H1 (cell line): Measurements from ENCODE around the gene TNKS2. TPM values are rescaled to one million over a fixed set of nuclear protein-coding genes. Genes with fewer than 3 reads are reported as not detected.

Experiments
- ATF3 ChIP-seq: IDR thresholded peaks from 2 replicates; pipeline ENCODE4 v1.6.1; 2011; ENCODE audit warnings: low read depth, mild to moderate bottlenecking, low read length; ENCODE audit not compliant: insufficient read depth
- HDAC2 ChIP-seq, 2 experiments: fragments of 300-600 bp in 1 of 2; sonication (generic) in 1 of 2; IDR thresholded peaks; 2 replicates each; pipeline ENCODE4 v1.6.1; 2011 to 2012; ENCODE audit warnings: low read depth in 2 of 2, low read length in 2 of 2, mild to moderate bottlenecking in 2 of 2, moderate library complexity in 2 of 2, borderline replicate concordance in 1 of 2, inconsistent platforms in 1 of 2
- JUND ChIP-seq: IDR thresholded peaks from 2 replicates; pipeline ENCODE4 v1.6.1; 2011; ENCODE audit warnings: mild to moderate bottlenecking, improper control_type of control experiment, low read length
- SP4 ChIP-seq: IDR thresholded peaks from 2 replicates; pipeline ENCODE4 v1.6.1; 2012; ENCODE audit warnings: low read length, inconsistent platforms
- polyA plus RNA-seq, 7 experiments: library from polyadenylated mRNA; depleted of rRNA in 3 of 7; stranded (reverse) in 5 of 7; unstranded in 2 of 7; fragments of >200 nt in 5 of 7; fragments of 200-250 nt in 2 of 7; gene quantifications; 1 replicate in 5 of 7; 2 replicates in 1 of 7; 4 replicates in 1 of 7; pipeline versions ENCODE4 v1.2.1 to v1.2.3, GENCODE V29; 2011 to 2013; ENCODE audit warnings: missing spikeins in 2 of 7, mixed read lengths in 2 of 7
- total RNA-seq: library from RNA; stranded (reverse); fragmentation: NEBNext Ultra II Directional; extraction: Animal tissue kit (Norgen Biotek cat#: 25700); gene quantifications from 2 replicates; pipeline ENCODE4 v1.2.1, GENCODE V29; 2021
- TF ChIP-seq, protein P1 (sequence below): fragments of 300-600 bp; sonication (generic); IDR thresholded peaks from 2 replicates; pipeline ENCODE4 v1.7.1; 2012; ENCODE audit warnings: low read length, moderate library complexity, mild to moderate bottlenecking, inconsistent platforms; ENCODE audit not compliant: insufficient replicate concordance

Gene TNKS2
- total and polyA plus RNA-seq, 2 of the 8 experiments (the other 6 are each of a cell fraction or from before 2014, with no cell fraction given), result 23.3 to 73.6 TPM

DNA sequence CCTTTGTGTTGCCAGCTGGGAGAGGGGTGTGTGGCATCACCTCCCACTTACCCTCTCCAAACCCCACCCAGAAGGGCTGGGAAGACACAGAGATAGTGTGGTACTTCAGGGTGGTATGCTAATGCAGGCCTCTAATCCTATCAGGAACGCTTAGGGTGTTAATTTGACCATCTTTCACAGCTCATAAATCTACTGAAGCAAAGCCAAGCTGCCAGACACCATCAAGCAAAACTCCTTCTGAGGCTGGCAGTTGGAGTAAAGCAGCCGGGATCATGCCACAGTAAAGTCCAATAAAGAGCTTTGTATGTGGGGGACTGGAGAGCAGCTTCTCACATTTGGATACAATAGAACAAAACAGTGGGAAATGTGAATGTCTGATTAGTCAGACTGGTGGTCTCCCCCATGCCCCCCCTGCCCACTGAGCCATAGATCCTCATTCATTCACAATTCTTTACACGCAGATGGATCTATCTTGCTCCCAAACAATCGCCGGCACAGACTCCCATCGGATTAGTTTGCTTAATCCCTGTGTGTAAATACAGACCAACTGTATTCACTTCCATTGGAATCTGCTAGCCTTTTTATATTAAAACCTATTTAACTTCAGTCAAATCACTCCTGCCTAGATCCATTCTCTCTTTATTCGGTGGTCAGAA is 81.4 kb downstream of the TNKS2 start (continued):
- TF ChIP-seq, protein P1, sequence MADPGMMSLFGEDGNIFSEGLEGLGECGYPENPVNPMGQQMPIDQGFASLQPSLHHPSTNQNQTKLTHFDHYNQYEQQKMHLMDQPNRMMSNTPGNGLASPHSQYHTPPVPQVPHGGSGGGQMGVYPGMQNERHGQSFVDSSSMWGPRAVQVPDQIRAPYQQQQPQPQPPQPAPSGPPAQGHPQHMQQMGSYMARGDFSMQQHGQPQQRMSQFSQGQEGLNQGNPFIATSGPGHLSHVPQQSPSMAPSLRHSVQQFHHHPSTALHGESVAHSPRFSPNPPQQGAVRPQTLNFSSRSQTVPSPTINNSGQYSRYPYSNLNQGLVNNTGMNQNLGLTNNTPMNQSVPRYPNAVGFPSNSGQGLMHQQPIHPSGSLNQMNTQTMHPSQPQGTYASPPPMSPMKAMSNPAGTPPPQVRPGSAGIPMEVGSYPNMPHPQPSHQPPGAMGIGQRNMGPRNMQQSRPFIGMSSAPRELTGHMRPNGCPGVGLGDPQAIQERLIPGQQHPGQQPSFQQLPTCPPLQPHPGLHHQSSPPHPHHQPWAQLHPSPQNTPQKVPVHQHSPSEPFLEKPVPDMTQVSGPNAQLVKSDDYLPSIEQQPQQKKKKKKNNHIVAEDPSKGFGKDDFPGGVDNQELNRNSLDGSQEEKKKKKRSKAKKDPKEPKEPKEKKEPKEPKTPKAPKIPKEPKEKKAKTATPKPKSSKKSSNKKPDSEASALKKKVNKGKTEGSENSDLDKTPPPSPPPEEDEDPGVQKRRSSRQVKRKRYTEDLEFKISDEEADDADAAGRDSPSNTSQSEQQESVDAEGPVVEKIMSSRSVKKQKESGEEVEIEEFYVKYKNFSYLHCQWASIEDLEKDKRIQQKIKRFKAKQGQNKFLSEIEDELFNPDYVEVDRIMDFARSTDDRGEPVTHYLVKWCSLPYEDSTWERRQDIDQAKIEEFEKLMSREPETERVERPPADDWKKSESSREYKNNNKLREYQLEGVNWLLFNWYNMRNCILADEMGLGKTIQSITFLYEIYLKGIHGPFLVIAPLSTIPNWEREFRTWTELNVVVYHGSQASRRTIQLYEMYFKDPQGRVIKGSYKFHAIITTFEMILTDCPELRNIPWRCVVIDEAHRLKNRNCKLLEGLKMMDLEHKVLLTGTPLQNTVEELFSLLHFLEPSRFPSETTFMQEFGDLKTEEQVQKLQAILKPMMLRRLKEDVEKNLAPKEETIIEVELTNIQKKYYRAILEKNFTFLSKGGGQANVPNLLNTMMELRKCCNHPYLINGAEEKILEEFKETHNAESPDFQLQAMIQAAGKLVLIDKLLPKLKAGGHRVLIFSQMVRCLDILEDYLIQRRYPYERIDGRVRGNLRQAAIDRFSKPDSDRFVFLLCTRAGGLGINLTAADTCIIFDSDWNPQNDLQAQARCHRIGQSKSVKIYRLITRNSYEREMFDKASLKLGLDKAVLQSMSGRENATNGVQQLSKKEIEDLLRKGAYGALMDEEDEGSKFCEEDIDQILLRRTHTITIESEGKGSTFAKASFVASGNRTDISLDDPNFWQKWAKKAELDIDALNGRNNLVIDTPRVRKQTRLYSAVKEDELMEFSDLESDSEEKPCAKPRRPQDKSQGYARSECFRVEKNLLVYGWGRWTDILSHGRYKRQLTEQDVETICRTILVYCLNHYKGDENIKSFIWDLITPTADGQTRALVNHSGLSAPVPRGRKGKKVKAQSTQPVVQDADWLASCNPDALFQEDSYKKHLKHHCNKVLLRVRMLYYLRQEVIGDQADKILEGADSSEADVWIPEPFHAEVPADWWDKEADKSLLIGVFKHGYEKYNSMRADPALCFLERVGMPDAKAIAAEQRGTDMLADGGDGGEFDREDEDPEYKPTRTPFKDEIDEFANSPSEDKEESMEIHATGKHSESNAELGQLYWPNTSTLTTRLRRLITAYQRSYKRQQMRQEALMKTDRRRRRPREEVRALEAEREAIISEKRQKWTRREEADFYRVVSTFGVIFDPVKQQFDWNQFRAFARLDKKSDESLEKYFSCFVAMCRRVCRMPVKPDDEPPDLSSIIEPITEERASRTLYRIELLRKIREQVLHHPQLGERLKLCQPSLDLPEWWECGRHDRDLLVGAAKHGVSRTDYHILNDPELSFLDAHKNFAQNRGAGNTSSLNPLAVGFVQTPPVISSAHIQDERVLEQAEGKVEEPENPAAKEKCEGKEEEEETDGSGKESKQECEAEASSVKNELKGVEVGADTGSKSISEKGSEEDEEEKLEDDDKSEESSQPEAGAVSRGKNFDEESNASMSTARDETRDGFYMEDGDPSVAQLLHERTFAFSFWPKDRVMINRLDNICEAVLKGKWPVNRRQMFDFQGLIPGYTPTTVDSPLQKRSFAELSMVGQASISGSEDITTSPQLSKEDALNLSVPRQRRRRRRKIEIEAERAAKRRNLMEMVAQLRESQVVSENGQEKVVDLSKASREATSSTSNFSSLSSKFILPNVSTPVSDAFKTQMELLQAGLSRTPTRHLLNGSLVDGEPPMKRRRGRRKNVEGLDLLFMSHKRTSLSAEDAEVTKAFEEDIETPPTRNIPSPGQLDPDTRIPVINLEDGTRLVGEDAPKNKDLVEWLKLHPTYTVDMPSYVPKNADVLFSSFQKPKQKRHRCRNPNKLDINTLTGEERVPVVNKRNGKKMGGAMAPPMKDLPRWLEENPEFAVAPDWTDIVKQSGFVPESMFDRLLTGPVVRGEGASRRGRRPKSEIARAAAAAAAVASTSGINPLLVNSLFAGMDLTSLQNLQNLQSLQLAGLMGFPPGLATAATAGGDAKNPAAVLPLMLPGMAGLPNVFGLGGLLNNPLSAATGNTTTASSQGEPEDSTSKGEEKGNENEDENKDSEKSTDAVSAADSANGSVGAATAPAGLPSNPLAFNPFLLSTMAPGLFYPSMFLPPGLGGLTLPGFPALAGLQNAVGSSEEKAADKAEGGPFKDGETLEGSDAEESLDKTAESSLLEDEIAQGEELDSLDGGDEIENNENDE, result no peak
- TF ChIP-seq ATF3, result no peak
- no peak for TF ChIP-seq SP4
- TF ChIP-seq HDAC2 (IDR thresholded peaks at IDR 0.05; ENCODE audit: borderline replicate concordance in 1 of 2, low read depth in 2 of 2, low read length in 2 of 2), result no peak
- TF ChIP-seq JUND, result no peak
- TF ChIP-seq, all 59 proteins: peak for 0
